WI38 (cell line): ENCODE measurements around the gene BCL6B.

Experiments used
- H3K4me3 ChIP-seq: 2 replicates; pipeline ENCODE4 v1.5.1; 2011; ENCODE audit warnings: low read depth, mild to moderate bottlenecking, control low read depth, low read length
- TF ChIP-seq, protein P1 (sequence below): IDR thresholded peaks from 2 replicates; pipeline ENCODE4 v1.5.1; 2012; ENCODE audit warnings: low read depth, mild to moderate bottlenecking, control low read depth, low read length

Gene BCL6B

DNA sequence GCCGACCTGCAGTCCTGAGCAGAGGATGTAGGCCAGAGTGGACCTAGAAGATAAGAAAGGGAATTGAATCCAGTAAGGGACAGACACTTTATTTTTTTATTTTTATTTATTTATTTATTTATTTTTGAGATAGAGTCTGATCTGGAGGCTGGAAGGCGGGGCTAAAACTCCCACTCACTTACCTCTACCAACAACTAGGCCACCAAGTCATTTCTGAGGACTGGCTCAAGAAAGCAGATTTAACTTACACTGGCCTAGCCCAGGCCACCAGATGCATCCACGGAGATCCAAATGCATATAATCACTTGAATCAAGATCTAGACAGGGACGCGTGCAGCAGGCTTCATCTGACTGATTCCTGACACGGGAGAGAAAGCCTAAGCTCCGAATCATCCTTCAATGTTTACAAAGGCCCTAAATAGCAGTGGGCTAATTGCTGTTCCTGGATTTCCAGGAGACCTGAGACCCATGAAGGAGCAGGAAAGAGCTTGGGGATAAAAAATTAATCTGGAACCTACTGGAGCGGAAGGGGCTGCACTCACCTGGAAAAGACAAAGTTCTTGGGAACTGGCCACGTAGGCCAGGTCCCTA lies 28.1 kb upstream of the BCL6B start:
- H3K4me3 ChIP-seq = no peak overlapping the region
- TF ChIP-seq, protein P1, sequence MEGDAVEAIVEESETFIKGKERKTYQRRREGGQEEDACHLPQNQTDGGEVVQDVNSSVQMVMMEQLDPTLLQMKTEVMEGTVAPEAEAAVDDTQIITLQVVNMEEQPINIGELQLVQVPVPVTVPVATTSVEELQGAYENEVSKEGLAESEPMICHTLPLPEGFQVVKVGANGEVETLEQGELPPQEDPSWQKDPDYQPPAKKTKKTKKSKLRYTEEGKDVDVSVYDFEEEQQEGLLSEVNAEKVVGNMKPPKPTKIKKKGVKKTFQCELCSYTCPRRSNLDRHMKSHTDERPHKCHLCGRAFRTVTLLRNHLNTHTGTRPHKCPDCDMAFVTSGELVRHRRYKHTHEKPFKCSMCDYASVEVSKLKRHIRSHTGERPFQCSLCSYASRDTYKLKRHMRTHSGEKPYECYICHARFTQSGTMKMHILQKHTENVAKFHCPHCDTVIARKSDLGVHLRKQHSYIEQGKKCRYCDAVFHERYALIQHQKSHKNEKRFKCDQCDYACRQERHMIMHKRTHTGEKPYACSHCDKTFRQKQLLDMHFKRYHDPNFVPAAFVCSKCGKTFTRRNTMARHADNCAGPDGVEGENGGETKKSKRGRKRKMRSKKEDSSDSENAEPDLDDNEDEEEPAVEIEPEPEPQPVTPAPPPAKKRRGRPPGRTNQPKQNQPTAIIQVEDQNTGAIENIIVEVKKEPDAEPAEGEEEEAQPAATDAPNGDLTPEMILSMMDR = no peak

DNA sequence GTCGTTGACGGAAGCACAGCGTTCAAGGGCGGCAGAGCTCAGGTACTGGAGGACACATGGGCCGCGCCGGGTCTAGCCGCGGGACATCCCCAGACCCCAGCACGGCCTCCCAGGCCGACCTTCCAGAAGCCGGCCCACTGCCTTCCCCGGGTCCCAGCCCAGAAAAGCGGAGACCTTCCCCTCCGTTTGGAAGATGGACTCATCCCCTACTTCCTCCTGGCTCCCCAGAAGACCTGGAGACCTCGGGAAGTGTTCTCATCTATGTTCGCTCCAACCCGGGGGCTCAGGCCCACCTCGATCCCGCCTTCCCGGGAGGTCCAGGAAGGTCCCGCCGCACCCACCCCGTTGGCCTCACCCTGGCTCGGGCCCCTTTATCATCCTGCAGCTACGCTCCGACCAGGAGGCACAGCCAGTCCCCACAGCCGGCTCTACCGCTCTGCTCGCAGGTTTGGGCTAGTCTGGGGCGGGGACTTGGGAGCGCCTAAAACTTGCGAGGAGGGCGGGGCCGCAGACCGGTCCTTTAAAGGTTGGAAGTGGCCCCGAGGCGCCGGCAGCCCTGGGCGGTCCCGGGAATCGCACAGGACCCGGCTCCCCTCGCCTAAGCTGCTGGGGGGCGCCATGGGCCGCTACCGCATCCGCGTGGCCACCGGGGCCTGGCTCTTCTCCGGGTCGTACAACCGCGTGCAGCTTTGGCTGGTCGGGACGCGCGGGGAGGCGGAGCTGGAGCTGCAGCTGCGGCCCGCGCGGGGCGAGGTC lies 27.2 kb upstream of the BCL6B start, which contains the start of gene ALOX12:
Gene ALOX12 (plus strand): TSS at position 550 of the 756 bp plus-strand sequence. CDS start 69 bp downstream, at position 619.
- TF ChIP-seq, protein P1 = no peak
- no peak within 1 kb of the TSS for H3K4me3 ChIP-seq

DNA sequence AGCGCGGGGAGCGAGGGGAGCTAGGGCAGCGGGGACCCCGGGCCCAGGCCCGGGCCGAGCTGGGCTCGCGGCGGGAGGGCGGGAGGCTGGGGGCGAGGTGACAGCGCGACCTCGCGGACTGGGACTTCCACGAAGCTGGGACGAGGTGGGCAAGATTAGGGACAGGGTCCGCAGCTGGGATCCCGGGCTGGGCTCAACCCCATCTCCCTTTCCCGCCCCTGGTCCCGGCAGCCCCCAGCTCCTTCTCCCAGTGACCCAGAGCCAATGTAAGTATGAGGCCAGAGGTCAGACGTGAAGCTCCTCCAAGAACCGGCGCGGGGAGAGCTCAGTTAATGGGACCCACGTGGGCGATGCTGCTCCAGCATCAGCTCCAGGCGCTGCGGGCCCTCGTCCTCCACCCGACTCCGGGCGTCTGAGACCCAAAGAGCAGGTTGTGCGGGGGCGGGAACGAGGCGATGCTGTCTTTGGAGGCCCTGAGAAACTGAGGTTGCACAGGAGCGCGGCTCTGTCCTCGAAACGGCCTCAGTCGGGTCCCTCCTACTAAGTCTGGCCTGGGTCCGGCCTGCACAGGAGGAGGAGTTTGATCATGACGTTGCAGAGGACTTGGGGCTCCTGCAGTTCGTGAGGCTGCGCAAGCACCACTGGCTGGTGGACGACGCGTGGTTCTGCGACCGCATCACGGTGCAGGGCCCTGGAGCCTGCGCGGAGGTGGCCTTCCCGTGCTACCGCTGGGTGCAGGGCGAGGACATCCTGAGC lies 26.4 kb upstream of the BCL6B start:
- TF ChIP-seq, protein P1 = no peak
- no peak overlapping the region for H3K4me3 ChIP-seq

DNA sequence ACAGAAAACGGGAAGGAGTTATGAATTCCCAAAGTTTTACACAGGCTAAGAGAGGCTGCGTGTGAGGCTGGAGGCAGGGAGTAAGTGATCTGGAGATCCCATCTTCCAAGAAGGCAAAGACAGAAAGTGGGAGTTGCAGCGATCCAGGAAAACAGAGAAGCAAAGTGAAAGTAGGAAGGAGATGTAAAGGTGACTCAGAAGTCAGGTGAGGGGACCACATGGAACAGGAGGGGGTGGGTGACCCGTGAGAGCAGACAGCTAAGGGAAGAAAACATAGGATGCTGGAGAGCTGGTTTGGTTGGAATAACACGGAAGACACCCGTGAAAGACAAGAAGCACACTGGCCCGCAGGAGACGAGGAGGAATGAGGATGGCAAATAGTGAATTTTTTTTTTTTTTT lies 25.7 kb upstream of the BCL6B start:
- TF ChIP-seq, protein P1 = no peak
- H3K4me3 ChIP-seq = no peak overlapping the region

DNA sequence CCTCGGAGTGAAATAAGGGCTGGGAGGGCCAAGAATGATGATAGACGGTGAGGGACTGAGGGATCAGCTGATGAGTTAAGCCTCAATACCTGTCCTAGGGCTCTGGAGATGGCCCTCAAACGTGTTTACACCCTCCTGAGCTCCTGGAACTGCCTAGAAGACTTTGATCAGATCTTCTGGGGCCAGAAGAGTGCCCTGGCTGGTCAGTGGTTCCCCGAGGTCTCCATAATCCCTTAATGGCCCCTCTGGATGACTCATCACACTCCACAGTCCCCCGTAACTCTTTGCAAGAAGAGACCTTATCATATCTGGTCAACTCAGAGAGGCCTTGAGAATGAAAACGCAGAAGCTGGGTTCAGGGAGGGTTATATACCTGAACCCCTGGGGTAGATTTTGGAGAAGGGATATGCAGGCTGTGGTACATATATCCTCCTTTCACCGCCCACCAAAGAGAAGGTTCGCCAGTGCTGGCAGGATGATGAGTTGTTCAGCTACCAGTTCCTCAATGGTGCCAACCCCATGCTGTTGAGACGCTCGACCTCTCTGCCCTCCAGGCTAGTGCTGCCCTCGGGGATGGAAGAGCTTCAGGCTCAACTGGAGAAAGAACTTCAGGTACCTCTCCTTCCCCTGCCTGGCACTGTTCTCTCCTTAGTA lies 23.9 kb upstream of the BCL6B start:
- TF ChIP-seq, protein P1 = no peak

DNA sequence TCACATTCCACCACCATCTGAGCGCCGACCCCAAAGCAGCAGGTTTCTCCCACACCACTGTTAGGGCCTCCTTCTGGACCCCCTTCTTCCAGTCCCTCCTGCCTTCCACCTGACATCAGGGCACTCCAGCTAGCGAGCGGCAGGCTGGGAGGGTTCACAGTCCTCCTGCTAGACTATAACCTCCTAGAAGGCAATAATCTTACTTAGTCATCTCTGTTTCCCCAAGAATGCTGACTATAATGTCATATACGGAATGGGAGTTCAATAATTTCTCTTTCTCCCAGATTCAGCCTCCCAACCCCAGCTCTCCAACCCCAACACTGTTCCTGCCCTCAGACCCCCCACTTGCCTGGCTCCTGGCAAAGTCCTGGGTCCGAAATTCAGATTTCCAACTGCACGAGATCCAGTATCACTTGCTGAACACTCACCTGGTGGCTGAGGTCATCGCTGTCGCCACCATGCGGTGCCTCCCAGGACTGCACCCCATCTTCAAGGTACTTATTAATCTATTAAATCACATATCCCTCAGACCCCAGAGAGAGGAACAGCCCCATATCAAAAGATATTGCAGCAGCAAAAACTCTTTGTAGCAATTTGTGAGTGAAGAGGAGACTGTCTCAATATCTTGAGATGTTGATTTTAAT lies 21.4 kb upstream of the BCL6B start:
- no peak overlapping the region for H3K4me3 ChIP-seq
- TF ChIP-seq, protein P1 = peak; percentile 61

More for the DNA sequence above, 23.9 kb upstream of the BCL6B start:
- H3K4me3 ChIP-seq = no peak overlapping the region
